ENCODE results near the gene SPRED1.

- TF ChIP-seq, protein P1, sequence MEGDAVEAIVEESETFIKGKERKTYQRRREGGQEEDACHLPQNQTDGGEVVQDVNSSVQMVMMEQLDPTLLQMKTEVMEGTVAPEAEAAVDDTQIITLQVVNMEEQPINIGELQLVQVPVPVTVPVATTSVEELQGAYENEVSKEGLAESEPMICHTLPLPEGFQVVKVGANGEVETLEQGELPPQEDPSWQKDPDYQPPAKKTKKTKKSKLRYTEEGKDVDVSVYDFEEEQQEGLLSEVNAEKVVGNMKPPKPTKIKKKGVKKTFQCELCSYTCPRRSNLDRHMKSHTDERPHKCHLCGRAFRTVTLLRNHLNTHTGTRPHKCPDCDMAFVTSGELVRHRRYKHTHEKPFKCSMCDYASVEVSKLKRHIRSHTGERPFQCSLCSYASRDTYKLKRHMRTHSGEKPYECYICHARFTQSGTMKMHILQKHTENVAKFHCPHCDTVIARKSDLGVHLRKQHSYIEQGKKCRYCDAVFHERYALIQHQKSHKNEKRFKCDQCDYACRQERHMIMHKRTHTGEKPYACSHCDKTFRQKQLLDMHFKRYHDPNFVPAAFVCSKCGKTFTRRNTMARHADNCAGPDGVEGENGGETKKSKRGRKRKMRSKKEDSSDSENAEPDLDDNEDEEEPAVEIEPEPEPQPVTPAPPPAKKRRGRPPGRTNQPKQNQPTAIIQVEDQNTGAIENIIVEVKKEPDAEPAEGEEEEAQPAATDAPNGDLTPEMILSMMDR (IDR thresholded peaks at IDR 0.05; ENCODE audit: low read depth, low read length, poor library complexity, severe bottlenecking) = no peak
- no peak for TF ChIP-seq EZH2phosphoT487 (IDR thresholded peaks at IDR 0.05; ENCODE audit: borderline replicate concordance, low read length)
Observed at GRCh38 chr15:38362355-38362754, 109.7 kb downstream of the SPRED1 start.
